Measurements from ENCODE around the gene RYR2. TPM values are rescaled to one million over a fixed set of nuclear protein-coding genes. Genes with fewer than 3 reads are reported as not detected.

Gene RYR2
- polyA plus RNA-seq, 2 of the 4 experiments (the other 2 are of a cell fraction) = 0.06 TPM; not detected in 1

GRCh38 chr1:237795558-237795957, 753.6 kb downstream of the RYR2 start (continued):
- TF ChIP-seq SREBF2 (IDR thresholded peaks at IDR 0.05) (no peak), ZSCAN20 (CRISPR knock-in tag; IDR thresholded peaks at IDR 0.05) (no peak), RAD21 (conservative IDR thresholded peaks at IDR 0.05 in 1 of 2, IDR thresholded peaks at IDR 0.05 in 1 of 2) (no peak), TFCP2L1 (CRISPR knock-in tag; IDR thresholded peaks at IDR 0.05) (no peak), ELK1 (IDR thresholded peaks at IDR 0.05; ENCODE audit: low read depth, low read length) (no peak), GATA3 (IDR thresholded peaks at IDR 0.05; ENCODE audit: borderline replicate concordance) (no peak), MAX (IDR thresholded peaks at IDR 0.05) (no peak), RNF2 (IDR thresholded peaks at IDR 0.05; ENCODE audit: borderline replicate concordance, low read depth) (no peak), CHD2 (IDR thresholded peaks at IDR 0.05; ENCODE audit: low read length, partially characterized antibody) (no peak), E2F6 (IDR thresholded peaks at IDR 0.05; ENCODE audit: borderline replicate concordance, low read depth) (no peak)

DNA sequence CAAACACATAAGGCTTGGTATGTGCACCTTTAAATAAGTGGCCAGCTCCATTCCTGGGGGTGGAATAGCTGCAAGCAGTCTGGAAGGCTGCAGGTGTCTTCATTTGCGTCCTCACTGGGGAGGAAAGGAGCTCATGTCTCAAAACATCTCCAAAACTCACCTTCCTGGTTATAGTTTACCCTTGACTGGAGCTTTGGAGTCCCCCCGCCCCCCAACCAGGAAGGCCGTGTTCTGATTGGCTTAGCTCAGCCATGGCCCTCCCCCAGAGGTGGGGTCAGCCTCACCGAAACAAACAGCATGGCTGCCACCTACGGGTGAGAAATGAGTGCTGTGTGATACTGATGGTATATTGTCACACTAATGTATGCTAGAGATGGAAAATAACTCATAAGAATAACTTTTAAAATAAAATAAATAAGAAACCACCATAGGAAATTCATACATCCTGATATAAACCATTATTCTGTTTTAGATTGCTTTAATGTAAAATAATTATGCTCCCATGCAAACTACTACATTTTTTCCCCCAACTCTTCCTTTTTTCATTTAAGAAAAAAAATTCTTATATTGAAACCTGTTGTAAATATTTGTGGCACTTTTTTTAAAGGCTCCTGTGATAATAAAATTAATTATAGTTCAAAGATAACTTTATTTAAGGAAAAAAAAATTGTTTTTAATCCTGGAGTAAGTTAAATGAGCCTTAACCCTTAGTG, 757.9 kb downstream of the RYR2 start:
- FAIRE-seq (no peak), DNase-seq (ENCODE audit: low read depth in 1 of 2, low spot score in 1 of 2) (peak; percentile 82 to 87), ATAC-seq (peak; percentile 98 to 100)
- POLR2A ChIA-PET = no interaction called here
- TF ChIP-seq SMC3 (IDR thresholded peaks at IDR 0.05) (peak; percentile 57), CTCF (IDR thresholded peaks at IDR 0.05) (peak; percentile 53), FOXS1 (CRISPR knock-in tag; IDR thresholded peaks at IDR 0.05) (no peak), HOXA7 (CRISPR knock-in tag; IDR thresholded peaks at IDR 0.05) (no peak), HOXB13 (CRISPR knock-in tag; IDR thresholded peaks at IDR 0.05; ENCODE audit: low read depth) (no peak), ESRRA (IDR thresholded peaks at IDR 0.05; ENCODE audit: borderline replicate concordance, low read length) (no peak), E2F6 (IDR thresholded peaks at IDR 0.05; ENCODE audit: borderline replicate concordance, low read depth) (no peak), CHD4 (IDR thresholded peaks at IDR 0.05; ENCODE audit: borderline replicate concordance) (no peak), TFCP2L1 (CRISPR knock-in tag; IDR thresholded peaks at IDR 0.05) (no peak), MYC (IDR thresholded peaks at IDR 0.05; ENCODE audit: borderline replicate concordance, low read length) (no peak), RAD21 (conservative IDR thresholded peaks at IDR 0.05 in 1 of 2, IDR thresholded peaks at IDR 0.05 in 1 of 2) (peak; percentile 68 to 77), FOSB (CRISPR knock-in tag; IDR thresholded peaks at IDR 0.05) (no peak)
- CTCF ChIA-PET = interaction anchor here (0.9 to 1.1 kb wide), 2 partner anchors 51 to 122 kb away, joined by 3 to 4 read pairs; no protein-coding TSS in a partner anchor
- Histone ChIP-seq H3K9me3 (no peaks in the 10 kb centered on the region), H3K4me2 (peak overlapping the region; percentile 22), H3K4me3 (no peak overlapping the region), H3K27ac (no peak overlapping the region), H3K4me1 (no peaks in the 10 kb centered on the region)
- WGBS (ENCODE audit: missing lambda C conversion rate) = 7% methylated on average over 3 of the region's 5 CpGs

DNA sequence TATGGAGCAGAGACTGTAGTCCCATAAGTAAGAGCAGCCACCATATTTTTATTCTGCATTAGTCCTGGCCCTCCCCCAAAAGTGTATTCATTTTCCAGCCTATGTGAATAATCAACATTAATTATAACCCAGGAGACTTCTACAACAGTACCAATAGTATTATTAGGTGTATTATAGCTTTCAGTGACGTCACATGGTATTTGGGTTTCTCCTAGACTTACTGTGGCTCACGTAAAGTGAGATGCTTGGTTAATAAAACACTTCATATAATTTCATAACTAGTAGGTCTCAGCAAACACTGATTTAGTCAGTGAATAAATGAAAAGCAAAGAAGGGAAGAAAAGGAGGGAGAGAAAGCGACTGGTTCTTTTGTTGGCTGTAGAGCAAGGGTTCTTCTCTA, 762.5 kb downstream of the RYR2 start:
- ChIA-PET CTCF (no interaction called here), POLR2A (no interaction called here)
- no peak overlapping the region for H3K4me2 ChIP-seq
- no peaks in the 10 kb centered on the region for H3K9me3 ChIP-seq
- 36% methylated on average over 3 of the region's 3 CpGs for WGBS (ENCODE audit: missing lambda C conversion rate)
- DNase-seq (ENCODE audit: low read depth in 1 of 2, low spot score in 1 of 2) (no peak), ATAC-seq (no peak), FAIRE-seq (no peak)
- H3K27ac ChIP-seq = no peak overlapping the region
- no peak overlapping the region for H3K4me3 ChIP-seq
- H3K4me1 ChIP-seq = no peaks in the 10 kb centered on the region
- TF ChIP-seq NR3C1 (IDR thresholded peaks at IDR 0.05) (no peak), HES2 (IDR thresholded peaks at IDR 0.05) (no peak), SMC3 (IDR thresholded peaks at IDR 0.05) (no peak), NPAS2 (CRISPR knock-in tag; IDR thresholded peaks at IDR 0.05; ENCODE audit: borderline replicate concordance) (no peak), POLR2AphosphoS2 (conservative IDR thresholded peaks at IDR 0.05; ENCODE audit: low read length) (no peak), KDM1A (IDR thresholded peaks at IDR 0.05; ENCODE audit: low read depth) (no peak), HMGXB4 (CRISPR knock-in tag; IDR thresholded peaks at IDR 0.05; ENCODE audit: borderline replicate concordance) (no peak)
- TF ChIP-seq, protein P1, sequence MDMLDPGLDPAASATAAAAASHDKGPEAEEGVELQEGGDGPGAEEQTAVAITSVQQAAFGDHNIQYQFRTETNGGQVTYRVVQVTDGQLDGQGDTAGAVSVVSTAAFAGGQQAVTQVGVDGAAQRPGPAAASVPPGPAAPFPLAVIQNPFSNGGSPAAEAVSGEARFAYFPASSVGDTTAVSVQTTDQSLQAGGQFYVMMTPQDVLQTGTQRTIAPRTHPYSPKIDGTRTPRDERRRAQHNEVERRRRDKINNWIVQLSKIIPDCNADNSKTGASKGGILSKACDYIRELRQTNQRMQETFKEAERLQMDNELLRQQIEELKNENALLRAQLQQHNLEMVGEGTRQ (IDR thresholded peaks at IDR 0.05) = no peak

Measured in A549 (cell line).